ENCODE measurements around the gene DIAPH2.
"Not testable (repeated sequence)": the region's sequence is repeated elsewhere in the genome, so short reads cannot be mapped to it uniquely, and the experiment has no call there.

Gene DIAPH2

GRCh38 chrX:97409632-97410415 lies 725.2 kb downstream of the DIAPH2 start:
- not testable (repeated sequence) for FAIRE-seq; DNase-seq (ENCODE audit: insufficient read length, low spot score)

- FAIRE-seq (no peak), DNase-seq (ENCODE audit: insufficient read length, low spot score) (no peak)
These were observed 731.8 kb downstream of the DIAPH2 start for GRCh38 chrX:97416461-97416860.

- FAIRE-seq = no peak
- DNase-seq (ENCODE audit: insufficient read length, low spot score) = no peak
These were observed 744.5 kb downstream of the DIAPH2 start for GRCh38 chrX:97429101-97429500.

- DNase-seq (ENCODE audit: insufficient read length, low spot score) (no peak), FAIRE-seq (no peak)
These were observed 746.6 kb downstream of the DIAPH2 start for GRCh38 chrX:97431281-97431680.

- no peak for DNase-seq (ENCODE audit: insufficient read length, low spot score)
These were observed 761.7 kb downstream of the DIAPH2 start for GRCh38 chrX:97446298-97446882.

DNA sequence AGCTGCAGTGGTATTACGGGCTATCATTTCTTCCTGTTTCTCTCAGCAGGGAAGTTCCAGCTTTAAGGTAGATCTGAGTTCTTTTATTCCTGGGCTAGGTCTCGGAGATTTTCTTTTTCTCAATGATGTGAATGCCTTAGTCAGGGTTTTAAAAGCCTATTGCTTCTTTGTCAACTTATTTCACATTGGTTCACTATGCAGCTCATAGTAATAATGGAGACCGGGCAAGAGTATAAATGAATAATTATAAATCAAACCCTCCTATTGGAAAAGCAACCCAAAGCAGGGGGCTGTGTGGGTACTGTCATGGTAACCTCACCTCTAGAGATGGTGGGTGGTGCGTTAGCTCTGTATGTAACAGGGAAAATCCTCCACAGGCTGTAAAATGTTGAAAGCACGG lies 762.7 kb downstream of the DIAPH2 start:
- DNase-seq (ENCODE audit: insufficient read length, low spot score) = no peak
- FAIRE-seq = no peak

More at GRCh38 chrX:97446298-97446882, 761.7 kb downstream of the DIAPH2 start:
- FAIRE-seq = peak; percentile 83

- DNase-seq (ENCODE audit: insufficient read length, low spot score) (no peak), FAIRE-seq (peak; percentile 78)
These were observed 767.6 kb downstream of the DIAPH2 start for GRCh38 chrX:97452283-97452682.

- DNase-seq (ENCODE audit: insufficient read length, low spot score) (no peak), FAIRE-seq (no peak)
These were observed 777.1 kb downstream of the DIAPH2 start for GRCh38 chrX:97461763-97462162.

DNA sequence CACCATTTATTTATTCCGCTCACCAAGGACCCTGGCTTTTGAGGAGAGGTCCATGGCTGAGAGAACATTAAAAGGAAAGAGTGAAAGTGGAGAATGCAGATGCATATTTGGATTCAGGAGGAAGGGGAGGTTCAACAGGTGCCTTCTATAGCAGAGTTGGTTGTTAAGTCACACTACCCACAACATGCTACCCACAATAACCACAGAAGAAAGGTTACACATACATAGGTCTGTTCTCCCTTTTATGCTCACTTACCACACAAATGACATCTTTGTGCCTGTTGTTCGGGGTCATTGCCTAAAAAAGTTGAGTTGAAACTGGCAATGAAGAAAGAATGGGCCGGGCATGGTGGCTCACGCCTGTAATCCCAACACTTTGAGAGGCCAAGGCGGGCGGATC lies 786.4 kb downstream of the DIAPH2 start:
- no peak for DNase-seq (ENCODE audit: insufficient read length, low spot score)
- no peak for FAIRE-seq

DNA sequence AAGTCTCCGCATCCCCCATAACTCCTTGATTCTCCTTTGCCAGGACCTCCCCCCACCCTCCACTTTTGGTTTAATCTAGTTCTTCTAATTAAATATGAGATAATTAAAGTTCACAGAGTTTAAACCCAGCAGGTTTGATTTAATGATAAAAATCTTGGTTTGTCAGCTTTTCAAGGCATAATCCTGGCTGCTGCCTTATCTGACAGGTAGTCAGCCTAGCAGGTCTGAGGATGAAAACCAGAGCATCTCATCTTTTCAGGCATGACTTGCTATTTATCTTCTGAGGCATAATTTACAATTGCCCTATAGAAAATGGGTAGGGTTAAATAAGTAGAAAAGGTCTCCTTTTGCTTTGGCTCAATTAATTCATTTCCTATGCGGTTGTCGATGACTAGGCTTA lies 790.3 kb downstream of the DIAPH2 start:
- no peak for DNase-seq (ENCODE audit: insufficient read length, low spot score)
- FAIRE-seq = no peak

DNA sequence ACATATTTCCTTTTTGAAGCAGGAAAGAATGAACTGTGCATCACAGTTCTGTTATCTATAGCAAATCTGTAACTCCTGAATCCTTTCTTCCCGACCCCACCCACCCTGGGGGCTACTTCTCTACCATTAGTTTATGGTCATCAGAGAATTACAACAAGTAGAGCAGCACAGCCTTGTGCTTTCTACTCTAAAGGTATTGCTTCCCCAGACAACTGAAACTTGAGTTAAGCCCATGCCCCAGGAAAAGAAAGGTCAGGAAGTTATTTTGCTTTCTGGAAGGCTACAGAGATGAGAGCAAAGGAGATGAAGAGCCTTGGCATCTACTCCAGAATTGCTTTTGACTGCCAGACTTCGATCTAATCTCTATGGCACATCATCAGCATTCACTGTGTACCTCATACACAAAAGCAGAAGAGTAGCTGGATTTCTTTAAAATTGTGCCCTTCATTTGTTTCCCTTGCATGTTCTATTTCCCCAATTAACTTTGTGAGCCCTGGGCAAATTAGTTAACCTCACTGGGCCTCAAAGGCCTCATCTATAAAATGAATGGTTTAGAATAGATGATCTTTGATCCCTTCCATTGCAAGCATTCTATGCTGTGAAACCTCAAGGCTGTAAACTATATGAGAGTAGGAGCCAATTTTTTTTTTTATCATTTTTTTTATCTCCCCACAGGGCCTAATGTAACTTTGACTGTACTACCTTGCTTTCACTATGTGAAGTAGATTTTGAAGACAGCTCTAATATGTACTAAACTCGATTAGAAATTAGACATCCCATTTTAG lies 794.7 kb downstream of the DIAPH2 start:
- FAIRE-seq (no peak), DNase-seq (ENCODE audit: insufficient read length, low spot score) (no peak)

DNA sequence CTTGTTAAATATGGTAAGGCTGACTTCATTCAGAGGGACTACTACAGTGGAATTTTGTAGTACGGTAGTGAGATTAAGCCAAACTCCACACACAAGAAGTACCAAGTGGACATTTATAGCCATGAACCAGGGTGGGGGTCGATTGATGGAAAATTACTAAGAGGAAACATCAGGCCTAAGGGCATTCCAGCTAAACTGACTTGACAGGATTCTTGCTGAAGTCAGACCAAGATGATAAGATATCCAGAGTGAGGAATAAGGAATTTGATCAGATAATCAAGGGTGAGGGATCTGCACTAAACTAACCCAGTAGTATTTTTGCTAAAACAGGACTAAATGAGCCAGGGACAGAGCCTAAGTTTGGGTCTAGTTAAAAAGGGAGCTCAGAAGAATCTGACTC lies 796.6 kb downstream of the DIAPH2 start:
- FAIRE-seq = no peak
- DNase-seq (ENCODE audit: insufficient read length, low spot score) = no peak

DNA sequence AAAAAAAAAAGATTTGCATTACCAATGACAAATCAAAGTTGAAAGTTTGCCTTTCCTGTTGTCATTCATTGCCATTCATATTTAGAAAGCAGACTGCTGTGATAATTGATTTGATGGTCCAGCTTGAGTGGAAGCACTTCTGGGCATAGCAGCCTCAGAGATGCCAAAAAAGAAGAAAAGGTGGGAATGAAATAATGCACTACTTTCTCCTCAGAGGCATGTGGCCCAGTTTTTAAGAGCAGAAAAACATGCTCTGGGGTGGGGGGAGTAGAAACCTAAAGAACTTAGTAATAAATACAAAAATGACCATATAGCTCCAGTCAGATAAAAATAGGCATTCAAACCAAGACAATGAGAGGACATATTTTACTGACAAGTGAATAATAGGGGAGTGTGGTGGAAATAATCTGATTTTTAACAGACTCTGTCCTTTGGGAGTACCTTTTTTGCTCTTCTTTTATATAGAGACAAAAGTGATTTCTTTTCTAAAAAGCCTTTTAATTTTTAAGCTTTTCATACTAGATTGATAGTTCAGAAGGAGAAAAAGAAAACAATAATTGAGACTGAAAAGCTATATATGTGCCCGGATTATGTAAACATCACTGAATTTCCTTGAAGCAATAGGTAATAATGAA lies 798.1 kb downstream of the DIAPH2 start:
- FAIRE-seq (no peak), DNase-seq (ENCODE audit: insufficient read length, low spot score) (no peak)

GRCh38 chrX:97490656-97491055 lies 806.0 kb downstream of the DIAPH2 start:
- no peak for FAIRE-seq

GRCh38 chrX:97494756-97495372 lies 810.2 kb downstream of the DIAPH2 start:
- DNase-seq (ENCODE audit: insufficient read length, low spot score) (no peak), FAIRE-seq (peak; percentile 52)

More at GRCh38 chrX:97490656-97491055, 806.0 kb downstream of the DIAPH2 start:
- DNase-seq (ENCODE audit: insufficient read length, low spot score) = no peak

DNA sequence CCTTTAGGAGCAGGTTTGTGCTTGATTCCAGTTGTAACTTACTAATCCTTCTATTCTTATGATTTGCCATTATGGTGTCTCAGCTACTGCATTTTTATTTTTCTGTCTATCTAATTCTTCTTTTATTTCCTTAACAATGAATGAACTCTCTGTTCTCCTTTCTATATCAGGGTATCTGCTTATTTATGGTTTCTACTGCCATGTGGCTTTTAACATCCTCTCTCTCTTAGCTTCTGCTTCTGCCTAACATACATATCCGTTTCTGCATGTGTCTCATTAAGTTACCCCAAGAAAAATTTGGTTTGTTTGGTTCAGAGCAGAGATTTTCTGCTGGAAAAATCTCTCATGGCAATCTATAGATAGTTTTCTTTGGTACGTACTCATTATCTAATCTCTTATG lies 813.5 kb downstream of the DIAPH2 start:
- peak; percentile 55 for FAIRE-seq
- no peak for DNase-seq (ENCODE audit: insufficient read length, low spot score)

DNA sequence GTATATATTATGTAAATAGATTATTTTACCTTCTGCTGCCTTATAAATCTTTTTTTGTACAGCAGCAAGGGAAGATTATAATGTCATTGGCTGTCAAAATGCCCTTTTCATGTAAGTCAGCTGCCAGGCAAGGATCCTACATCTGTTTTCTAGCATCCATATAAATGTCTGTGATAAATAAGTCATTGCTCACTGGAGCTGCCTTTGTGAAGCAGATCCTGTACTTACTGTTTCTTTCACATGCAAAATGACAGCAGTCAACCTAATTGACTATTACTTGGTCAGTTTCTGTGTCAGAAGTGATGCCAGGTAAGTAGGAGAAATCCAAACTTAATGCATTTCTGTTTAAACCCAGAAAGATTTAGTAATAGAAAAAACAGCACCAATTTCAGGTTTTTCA lies 819.8 kb downstream of the DIAPH2 start:
- FAIRE-seq (no peak), DNase-seq (ENCODE audit: insufficient read length, low spot score) (no peak)

DNA sequence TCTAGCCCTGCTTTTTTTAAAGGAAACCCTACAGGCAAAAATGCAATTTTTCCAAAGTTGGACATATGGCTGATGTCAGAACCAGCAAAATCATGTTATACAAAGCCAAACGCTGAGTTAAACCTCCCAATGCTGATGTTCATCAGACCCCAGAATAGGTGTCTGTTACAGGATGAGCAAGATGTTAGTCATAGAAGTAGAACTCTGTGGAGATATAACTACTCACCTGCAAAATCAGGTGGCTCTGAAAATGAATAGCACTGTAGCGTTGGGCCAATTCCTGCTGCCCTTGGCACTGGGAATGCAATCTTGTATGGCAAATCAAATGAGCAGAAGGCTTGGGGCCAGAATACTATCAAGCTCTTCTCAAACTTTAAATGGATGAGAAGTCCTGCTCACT lies 833.1 kb downstream of the DIAPH2 start:
- no peak for DNase-seq (ENCODE audit: insufficient read length, low spot score)
- no peak for FAIRE-seq

DNA sequence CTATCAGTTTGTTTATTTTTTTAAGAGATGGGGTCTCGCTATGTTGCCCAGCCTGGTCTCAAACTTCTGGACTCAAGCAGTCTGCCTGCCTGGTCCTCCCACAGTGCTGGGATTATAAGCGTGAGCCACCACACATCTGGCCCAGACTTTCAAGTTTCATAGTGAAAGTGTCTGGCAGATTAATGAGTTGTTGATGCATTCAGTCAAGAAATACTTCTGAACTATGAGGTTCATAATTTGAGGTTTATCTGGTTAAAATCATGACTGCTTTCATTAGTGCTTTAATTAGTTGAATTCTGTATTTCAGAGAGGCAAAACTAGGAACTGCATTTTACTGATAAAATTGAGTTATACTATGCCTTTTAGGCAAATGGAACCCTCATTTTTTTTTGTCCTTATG lies 837.7 kb downstream of the DIAPH2 start:
- no peak for FAIRE-seq

GRCh38 chrX:97524340-97524739 lies 839.7 kb downstream of the DIAPH2 start:
- peak; percentile 61 for FAIRE-seq

More for the DNA sequence above, 837.7 kb downstream of the DIAPH2 start:
- DNase-seq (ENCODE audit: insufficient read length, low spot score) = no peak

DNA sequence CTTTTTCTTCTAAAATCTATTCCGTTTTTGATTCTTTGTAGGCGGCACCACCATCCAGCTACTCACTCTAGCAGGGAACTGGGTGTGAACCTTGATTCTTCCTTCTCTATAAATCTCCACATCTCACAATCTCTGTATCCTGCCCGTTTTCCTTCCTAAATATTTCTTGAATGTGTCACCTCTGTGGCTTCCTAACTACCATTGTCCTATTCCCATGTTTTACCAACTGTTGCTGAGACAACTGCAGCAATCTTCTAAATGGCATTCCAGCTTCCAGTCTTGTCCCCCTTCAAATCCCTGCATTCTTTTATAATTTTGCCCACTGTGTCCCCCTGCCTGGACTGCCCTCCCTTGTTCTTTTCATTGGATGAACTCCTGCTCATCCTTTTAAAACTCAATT lies 840.4 kb downstream of the DIAPH2 start:
- no peak for DNase-seq (ENCODE audit: insufficient read length, low spot score)

More at GRCh38 chrX:97524340-97524739, 839.7 kb downstream of the DIAPH2 start:
- no peak for DNase-seq (ENCODE audit: insufficient read length, low spot score)

More for the DNA sequence above, 840.4 kb downstream of the DIAPH2 start:
- no peak for FAIRE-seq

Data from GM19239 (cell line).